ENCODE measurements around the gene PIM3.

- TF ChIP-seq CTCF (IDR thresholded peaks at IDR 0.05; ENCODE audit: borderline replicate concordance, extremely low read depth, low read length, poor library complexity, severe bottlenecking) (no peak), EZH2 (IDR thresholded peaks at IDR 0.05; ENCODE audit: borderline replicate concordance, low read depth, low read length, severe bottlenecking) (no peak)
These were observed 37.6 kb downstream of the PIM3 start for GRCh38 chr22:49997932-49998717.
